GM19351 (cell line): ENCODE results near the gene NMRK2.

ENCODE experiments used
- ATAC-seq: cut with Tn5 transposase; IDR thresholded peaks from one replicate; pipeline ENCODE4 v1.9.1; 2021; ENCODE audit warnings: mild to moderate bottlenecking, moderate library complexity; ENCODE audit not compliant: unreplicated experiment

NMRK2 gene

DNA sequence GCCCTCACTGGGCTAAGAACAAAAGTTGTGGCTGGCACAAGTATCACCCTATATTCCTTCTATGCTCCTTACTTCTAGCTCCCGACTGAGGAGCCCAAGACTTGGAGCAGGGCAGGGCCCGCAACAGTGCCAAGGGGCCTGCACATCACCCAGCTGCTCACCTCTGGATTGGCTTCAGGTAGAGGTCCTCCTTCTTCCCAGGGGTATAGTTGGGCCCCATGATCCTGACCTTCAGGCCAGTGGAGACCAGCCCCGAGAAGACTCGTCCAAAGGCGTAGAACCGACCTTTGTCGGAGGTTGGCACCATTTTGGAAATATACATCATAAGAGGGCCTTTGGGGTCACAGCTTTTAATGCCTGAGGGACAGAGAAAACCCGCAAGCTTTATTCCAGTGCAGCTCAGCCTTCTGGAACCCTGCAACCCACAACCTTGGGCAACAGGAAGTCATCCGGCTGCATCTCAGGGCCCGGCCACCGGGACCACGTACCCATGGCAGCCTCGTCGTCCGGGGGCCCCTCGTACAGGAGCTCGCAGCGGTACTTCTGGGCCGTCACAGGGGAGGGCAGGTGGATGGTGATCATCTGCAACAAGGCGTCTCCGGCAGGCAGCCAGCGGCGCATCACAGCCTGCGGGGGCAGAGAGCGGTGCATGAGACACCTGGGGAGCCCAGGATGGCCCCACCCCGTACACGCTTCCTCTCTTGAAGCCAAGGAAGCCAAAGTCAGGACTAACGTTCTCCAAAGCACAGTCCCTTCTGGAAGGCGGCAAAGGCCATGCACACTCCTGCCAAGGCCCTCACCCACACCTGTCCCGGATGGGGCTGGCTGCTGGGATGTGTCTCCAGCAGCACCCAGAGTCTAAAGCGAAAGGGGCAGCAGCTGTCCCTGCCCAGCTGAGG lies 47.7 kb downstream of the NMRK2 start:
- no peak for ATAC-seq

DNA sequence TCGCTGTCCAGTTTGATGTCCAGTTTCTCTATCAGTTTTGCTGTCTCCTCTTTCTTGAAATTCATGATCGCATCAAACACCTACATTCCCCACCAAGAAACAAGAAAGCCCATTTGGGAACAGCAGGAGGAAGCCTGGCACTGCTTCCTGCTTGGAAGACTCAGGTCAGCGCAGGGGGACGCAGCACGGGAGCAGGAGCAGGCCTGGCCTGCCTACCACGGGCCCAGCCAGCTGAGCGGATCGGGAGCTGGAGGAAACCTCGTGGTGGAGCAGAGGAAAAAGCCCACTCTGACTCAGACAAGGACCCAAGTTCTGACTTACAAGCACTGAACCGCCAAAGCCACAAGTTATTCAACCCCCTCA lies 48.5 kb downstream of the NMRK2 start:
- no peak for ATAC-seq

DNA sequence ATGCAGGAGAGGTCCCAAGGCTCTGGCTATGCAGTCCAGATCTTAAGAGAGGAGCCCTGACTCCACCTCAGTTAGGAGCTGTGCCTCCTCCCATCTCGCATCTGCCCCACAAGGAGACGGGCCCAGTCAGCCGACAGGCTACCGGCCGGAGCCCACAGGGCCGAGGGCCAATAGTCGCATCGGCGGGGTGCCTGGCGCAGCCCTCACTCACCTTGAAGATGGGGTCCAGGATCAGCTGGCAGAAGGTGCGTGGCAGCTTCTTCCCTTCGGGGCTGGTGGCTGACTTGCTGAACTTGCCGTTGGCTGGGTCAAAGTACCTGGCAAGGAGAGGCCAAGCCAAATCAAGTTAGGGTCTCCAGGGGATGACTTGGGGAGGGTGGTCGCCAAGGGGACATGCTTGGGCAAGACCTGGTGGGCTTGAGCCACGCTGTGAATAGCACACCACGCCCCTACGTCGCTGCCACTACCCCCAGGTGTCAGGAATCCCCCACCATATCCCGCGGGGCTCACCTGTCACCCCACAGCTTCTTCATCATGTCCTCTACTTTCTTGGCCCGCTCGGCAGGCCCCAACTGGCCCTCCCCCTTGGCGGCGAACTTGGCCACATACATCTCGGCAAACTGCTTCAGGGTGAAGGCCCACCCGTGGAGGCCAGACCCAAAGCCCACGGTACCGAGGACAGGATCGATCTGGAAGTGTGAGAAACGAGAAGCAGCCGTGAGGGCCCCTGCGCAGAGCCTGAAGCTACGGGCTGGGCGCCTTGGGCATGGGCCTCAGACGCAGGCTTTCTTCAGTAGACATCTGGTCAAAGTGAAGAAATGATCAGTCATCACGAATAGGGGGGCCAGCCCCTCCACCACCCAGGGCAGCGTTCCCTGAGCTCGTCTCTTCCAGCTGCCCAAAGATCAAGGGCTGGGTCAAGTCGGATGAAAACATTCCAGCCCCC lies 49.1 kb downstream of the NMRK2 start:
- ATAC-seq, result no peak

DNA sequence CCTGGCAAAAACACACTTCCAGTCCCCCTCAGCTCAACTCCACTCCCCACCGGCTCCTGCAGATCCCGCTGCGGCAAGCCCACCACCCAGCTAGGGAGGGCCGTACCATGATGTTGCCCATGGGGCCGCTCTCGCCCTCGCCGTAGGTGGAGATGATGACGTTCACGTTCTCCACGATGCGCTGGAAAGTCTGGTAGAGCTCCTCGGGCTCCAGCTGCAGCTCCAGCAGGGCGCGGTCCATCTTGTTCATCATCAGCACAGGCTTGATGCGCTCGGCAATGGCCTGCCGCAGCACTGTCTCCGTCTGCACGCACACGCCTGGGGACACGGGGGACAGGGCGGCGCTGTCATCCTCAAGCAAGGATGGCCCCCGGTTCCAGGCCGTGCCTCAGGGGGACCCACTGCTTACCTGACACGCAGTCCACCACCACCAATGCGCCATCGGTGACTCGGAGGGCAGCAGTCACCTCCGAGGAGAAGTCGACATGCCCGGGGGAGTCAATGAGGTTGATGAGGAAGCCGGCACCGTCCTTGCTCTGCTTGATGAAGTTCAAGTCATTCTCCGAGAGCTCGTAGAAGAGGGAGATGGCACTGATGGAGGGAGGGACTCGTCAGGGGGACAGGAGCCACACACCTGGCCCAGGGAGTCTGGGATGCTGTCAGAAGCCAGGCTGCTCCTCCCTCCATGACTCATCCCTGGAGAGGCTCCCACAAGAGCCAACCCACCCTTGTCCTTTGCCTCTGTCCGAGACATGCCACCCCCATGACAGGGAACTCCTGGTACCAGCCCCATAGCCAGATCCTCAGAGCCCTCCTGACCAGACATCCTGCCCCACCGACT lies 50.1 kb downstream of the NMRK2 start:
- no peak for ATAC-seq

DNA sequence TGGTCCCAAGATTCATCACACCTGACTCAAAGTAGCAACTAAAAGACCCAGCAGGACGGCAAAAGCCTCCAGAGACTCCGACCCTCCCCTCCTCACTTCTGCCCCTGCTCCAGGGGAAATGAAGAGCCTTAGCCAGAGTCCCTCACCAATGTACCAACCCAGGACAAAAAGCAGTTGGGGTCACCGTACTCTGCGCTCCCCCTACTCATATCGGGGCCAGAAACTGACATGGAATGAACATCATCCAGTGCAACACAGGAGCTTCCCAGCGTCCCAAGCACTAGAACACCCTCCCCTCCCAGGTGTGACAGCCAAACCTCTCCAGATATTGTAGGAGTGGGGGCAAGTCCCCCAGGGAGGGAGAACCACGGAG lies 50.7 kb downstream of the NMRK2 start:
- no peak for ATAC-seq

DNA sequence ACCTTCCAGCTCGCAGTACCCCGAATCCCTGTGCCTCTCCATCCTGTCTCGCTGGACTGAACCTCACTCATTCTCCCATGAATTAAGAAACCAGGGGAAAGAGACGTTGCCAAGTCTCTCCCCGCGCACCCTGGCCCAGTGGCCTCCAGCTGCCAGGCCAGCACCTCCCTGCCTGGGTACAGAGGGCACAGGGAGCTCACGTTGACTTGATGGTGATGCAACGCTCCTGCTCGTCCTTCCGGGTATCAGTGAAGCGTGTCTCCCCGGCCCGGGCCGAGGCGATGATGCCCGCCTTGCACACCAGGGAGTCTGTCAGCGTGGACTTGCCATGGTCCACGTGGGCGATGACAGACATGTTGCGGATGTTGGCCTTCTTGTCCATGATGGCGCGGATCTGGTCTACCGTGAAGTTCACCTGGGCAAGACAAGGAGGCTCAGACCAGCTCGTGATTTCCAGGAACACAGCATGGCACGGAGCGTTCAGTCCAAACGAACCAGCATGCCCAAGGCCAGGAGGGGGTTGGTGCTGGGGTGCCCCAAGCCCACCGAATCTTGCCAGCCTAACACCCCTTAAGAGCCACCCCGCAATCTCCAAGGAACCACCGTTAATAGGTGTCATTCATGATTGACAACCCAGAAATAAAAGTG lies 51.2 kb downstream of the NMRK2 start:
- no peak for ATAC-seq

DNA sequence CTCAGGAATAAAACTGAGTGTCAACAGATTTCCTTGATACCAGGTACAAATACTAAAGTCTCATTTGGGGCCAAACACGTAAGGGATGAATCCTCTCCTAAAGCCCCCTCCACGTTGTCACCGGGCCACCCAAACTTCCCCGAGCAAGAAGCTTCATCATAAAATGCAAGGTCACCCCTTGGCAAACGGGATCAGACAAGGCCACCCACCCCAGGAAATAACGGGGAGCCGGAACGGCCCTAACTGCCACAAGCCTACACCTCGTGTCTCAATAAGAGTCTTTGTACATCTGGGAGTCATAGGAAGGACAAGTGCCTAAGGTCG lies 51.7 kb downstream of the NMRK2 start:
- ATAC-seq, result no peak

DNA sequence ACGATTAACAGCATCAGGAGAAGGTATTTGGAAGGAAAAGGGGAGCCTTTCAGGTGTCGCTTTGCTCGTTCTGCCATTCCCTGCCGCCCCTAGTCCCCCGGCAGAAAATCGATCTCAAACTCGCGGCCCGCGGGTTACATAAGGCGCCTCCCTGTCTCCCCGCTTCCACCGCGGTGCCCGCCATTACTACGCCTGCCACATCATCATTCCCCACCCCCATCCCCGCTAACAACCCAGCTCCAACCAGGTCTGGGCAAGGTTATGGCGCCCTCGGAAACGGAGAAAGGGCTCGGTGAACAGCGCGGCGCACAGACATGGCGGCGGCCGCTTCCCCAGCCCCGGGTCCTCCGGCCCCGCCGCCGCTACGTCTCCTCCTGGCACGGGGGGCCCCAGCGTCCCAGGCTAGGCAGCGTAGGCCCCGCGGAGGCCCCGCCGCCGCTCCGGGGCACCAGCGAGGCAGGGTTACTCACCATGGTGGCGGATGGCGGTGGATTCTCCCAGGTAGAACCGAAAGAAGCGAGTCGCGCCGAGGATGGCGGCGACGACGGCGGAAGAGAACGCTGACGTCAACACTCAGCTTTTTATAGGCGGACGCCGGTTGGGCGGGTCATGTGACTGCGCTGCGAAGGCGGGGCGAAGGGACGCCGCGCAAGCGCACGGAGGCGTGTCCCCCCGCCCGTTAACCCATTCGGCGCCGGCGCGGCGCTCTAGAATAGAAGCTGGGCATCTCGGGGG lies 52.2 kb downstream of the NMRK2 start, which contains the start of gene EEF2:
TSS of gene EEF2 (minus strand) at position 556 of the 735 bp plus-strand sequence. CDS start at position 473, 83 bp downstream.
- ATAC-seq, result peak; percentile 43

DNA sequence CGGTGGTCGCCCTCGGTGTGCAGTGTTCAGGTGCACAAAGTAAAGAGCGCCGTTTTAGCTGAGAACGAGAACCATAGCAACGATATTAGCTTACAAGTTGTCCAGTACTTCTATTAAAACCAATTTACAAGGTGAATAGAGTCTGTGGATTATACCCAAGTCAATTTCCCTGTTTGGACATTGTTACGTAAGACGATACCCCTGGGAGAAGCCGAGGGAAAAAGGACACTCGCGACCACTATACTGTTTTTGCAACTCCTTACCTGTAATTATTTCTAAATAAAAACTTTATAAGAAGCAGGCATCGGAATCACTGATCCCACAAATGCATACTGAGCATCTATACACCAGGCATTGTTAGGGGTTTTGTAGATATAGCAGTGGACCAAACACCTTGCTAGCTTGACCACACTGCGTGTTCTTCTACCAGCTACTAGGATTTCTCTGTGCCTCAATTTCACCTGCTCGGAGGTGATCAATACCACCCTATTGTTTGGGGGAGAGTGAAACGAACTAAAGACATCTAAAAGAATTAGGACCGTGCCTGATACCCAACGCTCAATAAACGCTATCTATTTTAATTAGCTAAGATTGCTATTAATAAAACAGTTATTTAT lies 52.9 kb downstream of the NMRK2 start:
- no peak for ATAC-seq

DNA sequence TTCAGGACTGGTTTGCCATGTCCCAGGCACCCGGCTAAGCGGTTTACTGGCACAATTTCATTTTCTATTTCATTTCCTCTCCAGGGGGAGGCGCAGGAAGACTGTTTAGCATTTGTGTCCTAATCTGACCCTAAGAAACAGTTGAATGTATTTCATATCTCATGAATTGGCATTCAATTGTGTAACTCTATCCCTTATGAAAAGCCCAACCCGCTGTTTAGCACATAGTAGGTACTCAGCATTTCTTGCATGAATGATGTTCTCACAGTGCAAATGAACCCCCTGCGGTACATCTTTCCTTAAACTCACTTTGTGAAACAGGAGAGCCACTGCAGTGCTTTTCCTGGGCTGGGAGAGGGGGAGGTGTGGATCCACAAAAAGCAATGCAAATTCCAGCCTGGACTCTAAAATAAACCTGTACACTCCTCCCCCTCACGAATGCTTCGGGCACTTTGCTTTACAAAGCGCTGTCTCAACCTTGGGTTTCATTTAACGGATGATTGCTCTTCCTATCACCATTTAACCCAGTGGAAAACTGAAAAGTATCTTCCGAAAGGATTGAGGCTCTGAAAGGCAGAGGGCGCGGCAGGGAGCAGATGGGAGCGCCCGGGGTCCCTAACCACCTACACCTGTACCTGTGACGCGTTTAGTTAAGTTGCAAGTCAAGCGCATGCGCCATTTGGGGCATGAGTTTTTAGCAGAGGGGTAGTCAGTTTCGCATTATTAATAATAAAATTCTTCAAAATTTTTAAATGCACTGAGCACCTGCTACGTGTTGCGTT lies 53.6 kb downstream of the NMRK2 start:
- no peak for ATAC-seq

DNA sequence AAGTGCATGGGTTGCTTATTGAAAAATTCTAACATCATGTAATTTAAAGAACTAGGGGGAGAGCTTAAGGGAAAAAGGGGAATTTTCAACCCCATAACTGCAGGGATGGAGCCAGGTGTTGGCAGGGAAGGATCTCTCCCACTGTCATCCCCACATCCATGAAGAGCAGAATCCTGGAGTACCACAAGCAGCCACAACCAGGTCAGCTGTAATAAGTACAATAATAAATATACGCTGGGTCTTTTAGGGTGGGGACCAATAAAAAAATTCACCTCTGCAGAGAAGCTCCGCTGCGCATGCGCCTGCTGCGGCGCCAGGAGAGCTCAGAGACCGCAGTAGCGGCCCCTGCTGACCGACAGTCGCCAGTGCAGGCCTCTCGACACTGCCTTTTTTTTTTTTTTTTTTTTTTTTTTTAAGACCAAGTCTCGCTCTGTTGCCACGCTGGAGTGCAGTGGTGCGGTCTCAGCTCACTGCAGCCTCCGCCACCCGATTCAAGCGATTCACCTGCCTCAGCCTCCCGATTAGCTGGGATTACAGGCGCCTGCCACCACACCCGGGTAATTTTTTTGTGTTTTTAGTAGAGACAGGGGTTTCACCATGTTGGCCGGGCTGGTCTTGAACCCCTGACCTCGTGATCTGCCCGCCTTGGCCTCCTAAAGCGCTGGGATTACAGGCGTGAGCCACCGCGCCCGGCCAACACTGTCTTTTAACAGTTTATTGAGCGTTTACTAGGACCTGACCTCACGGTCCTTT lies 54.9 kb downstream of the NMRK2 start:
- no peak for ATAC-seq

DNA sequence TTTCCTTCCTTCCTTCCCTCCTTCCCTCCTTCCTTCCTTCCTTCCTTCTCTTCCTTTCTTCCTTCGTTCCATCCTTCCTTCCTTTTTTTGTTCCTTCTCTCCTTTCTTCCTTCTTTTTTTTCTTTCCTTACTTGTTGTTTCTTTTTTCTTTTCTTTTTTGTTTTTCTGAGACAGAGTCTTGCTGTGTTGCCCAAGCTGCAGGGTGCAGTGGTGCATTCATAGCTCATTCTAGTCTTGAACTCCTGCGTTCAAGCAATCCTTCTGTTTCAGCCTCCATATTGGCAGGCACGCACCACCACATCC lies 57.9 kb downstream of the NMRK2 start:
- ATAC-seq, result no peak
